ENCODE results near the gene MSH2. TPM values are rescaled to one million over a fixed set of nuclear protein-coding genes. Genes with fewer than 3 reads are reported as not detected.

The MSH2 gene
- total and polyA plus RNA-seq, 2 of the 13 experiments (the other 11 are each of a cell fraction or from before 2014, with no cell fraction given): 19.9 to 76.3 TPM

DNA sequence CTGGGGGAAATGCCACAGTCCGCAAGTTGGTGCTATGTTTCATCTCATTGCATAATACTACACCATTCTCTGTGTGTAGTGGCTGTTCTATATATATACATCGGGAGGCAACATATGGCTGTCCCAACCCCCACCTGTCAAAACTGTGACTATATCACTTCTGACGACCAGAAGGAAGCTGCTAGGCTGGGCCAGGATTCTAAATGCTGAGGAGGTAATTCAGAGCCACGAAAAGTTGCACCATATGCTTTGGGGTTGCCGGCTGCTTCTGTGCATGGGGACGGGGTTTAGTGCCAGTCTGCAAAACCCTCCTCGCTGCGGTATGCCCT lies 117.3 kb downstream of the MSH2 start:
- H3K4me3 ChIP-seq (replicated peaks in 1 of 3; ENCODE audit: insufficient read depth in 1 of 3, low read depth in 2 of 3, low read length in 3 of 3): no peak overlapping the region
- no peaks in the 10 kb centered on the region for H3K4me1 ChIP-seq (ENCODE audit: insufficient read depth, low read length)
- ATAC-seq (no peak), DNase-seq (ENCODE audit: low spot score) (no peak), FAIRE-seq (no peak)
- no peaks in the 10 kb centered on the region for H3K9me3 ChIP-seq (ENCODE audit: low read length)
- H4K20me1 ChIP-seq (ENCODE audit: insufficient read depth, low read length): no peaks in the 10 kb centered on the region
- ChIA-PET CTCF (ENCODE audit: low intra/inter-chr PET ratio, low total read pairs) (no interaction called here), POLR2A (no interaction called here)
- no peaks in the 10 kb centered on the region for H3K27me3 ChIP-seq (ENCODE audit: control insufficient read depth in 1 of 2, insufficient read depth in 2 of 2, low read length in 2 of 2)
- no peak overlapping the region for H3K4me2 ChIP-seq (ENCODE audit: low read depth, low read length)
- no peak overlapping the region for H3K27ac ChIP-seq (ENCODE audit: extremely low read length, insufficient read depth, low read length)
- no peaks in the 10 kb centered on the region for H3K79me2 ChIP-seq (ENCODE audit: insufficient read depth, low read length)
- no peak overlapping the region for H3K9ac ChIP-seq (ENCODE audit: insufficient read depth, low read depth, low read length)
- H3K36me3 ChIP-seq (replicated peaks in 1 of 2; ENCODE audit: control insufficient read depth in 1 of 2, insufficient read depth in 2 of 2, low read length in 2 of 2): no peaks in the 10 kb centered on the region
- 57% methylated on average over 7 of the region's 8 CpGs for WGBS (ENCODE audit: low lambda C conversion rate)
- no peak overlapping the region for H2AFZ ChIP-seq (ENCODE audit: low read length)
- intact Hi-C loops (cut with micrococcal nuclease; ENCODE audit: unreplicated experiment): no loop called here
- in situ Hi-C loops (cut with HindIII; ENCODE audit: extremely low pct_ligation_motif_present, low pct_unique_long_range_greater_than_20kb): no loop called here
- TF ChIP-seq CEBPB (IDR thresholded peaks at IDR 0.05; ENCODE audit: borderline replicate concordance, low read depth, low read length) (peak; percentile 25; the same call in 1 of the 2 replicates), GATA4 (IDR thresholded peaks at IDR 0.05; ENCODE audit: borderline replicate concordance, low read depth) (no peak)
- TF ChIP-seq, protein P1, sequence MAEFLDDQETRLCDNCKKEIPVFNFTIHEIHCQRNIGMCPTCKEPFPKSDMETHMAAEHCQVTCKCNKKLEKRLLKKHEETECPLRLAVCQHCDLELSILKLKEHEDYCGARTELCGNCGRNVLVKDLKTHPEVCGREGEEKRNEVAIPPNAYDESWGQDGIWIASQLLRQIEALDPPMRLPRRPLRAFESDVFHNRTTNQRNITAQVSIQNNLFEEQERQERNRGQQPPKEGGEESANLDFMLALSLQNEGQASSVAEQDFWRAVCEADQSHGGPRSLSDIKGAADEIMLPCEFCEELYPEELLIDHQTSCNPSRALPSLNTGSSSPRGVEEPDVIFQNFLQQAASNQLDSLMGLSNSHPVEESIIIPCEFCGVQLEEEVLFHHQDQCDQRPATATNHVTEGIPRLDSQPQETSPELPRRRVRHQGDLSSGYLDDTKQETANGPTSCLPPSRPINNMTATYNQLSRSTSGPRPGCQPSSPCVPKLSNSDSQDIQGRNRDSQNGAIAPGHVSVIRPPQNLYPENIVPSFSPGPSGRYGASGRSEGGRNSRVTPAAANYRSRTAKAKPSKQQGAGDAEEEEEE (CRISPR knock-in tag; IDR thresholded peaks at IDR 0.05; ENCODE audit: borderline replicate concordance): no peak
- TF ChIP-seq, protein P2, sequence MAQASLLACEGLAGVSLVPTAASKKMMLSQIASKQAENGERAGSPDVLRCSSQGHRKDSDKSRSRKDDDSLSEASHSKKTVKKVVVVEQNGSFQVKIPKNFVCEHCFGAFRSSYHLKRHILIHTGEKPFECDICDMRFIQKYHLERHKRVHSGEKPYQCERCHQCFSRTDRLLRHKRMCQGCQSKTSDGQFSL (CRISPR knock-in tag; IDR thresholded peaks at IDR 0.05): no peak
- no TSS peak for BruUV-seq (replicated peaks)

- H3K9ac ChIP-seq (ENCODE audit: insufficient read depth, low read depth, low read length): no peak overlapping the region
- WGBS (ENCODE audit: low lambda C conversion rate): 93% methylated on average over 97 of the region's 97 CpGs
- CTCF ChIA-PET (ENCODE audit: low intra/inter-chr PET ratio, low total read pairs): no interaction called here
Measured at GRCh38 chr2:47520825-47521665, 118.1 kb downstream of the MSH2 start.

More at GRCh38 chr2:47520825-47521665, 118.1 kb downstream of the MSH2 start:
- intact Hi-C loops (cut with micrococcal nuclease; ENCODE audit: unreplicated experiment) (no loop called here), in situ Hi-C loops (cut with HindIII; ENCODE audit: extremely low pct_ligation_motif_present, low pct_unique_long_range_greater_than_20kb) (no loop called here)
- Histone ChIP-seq H4K20me1 (ENCODE audit: insufficient read depth, low read length) (no peaks in the 10 kb centered on the region), H2AFZ (ENCODE audit: low read length) (no peak overlapping the region), H3K27ac (ENCODE audit: extremely low read length, insufficient read depth, low read length) (no peak overlapping the region), H3K36me3 (replicated peaks in 1 of 2; ENCODE audit: control insufficient read depth in 1 of 2, insufficient read depth in 2 of 2, low read length in 2 of 2) (no peaks in the 10 kb centered on the region), H3K4me1 (ENCODE audit: insufficient read depth, low read length) (no peaks in the 10 kb centered on the region), H3K79me2 (ENCODE audit: insufficient read depth, low read length) (no peaks in the 10 kb centered on the region), H3K27me3 (ENCODE audit: control insufficient read depth in 1 of 2, insufficient read depth in 2 of 2, low read length in 2 of 2) (no peaks in the 10 kb centered on the region; a peak in 1 of 5 replicates), H3K9me3 (ENCODE audit: low read length) (no peaks in the 10 kb centered on the region), H3K4me3 (replicated peaks in 1 of 3; ENCODE audit: insufficient read depth in 1 of 3, low read depth in 2 of 3, low read length in 3 of 3) (no peak overlapping the region), H3K4me2 (ENCODE audit: low read depth, low read length) (no peak overlapping the region)
- FAIRE-seq (no peak), DNase-seq (ENCODE audit: low spot score) (no peak), ATAC-seq (no peak)
- BruUV-seq (replicated peaks): no TSS peak
- TF ChIP-seq ETS1 (CRISPR knock-in tag; IDR thresholded peaks at IDR 0.05): no peak
- no peak for TF ChIP-seq MIXL1 (CRISPR knock-in tag; IDR thresholded peaks at IDR 0.05)
- TF ChIP-seq FOSL2 (CRISPR knock-in tag; IDR thresholded peaks at IDR 0.05): no peak
- no peak for TF ChIP-seq STAG1 (CRISPR knock-in tag; IDR thresholded peaks at IDR 0.05)
- TF ChIP-seq TGIF2 (CRISPR knock-in tag; IDR thresholded peaks at IDR 0.05): no peak
- no peak for TF ChIP-seq ZBTB3 (CRISPR knock-in tag; IDR thresholded peaks at IDR 0.05; ENCODE audit: borderline replicate concordance, low read depth)
- POLR2A ChIA-PET: no interaction called here
